HG02840 (cell line): ENCODE data around the gene PAX6.
"Not testable (repeated sequence)": the region's sequence is repeated elsewhere in the genome, so short reads cannot be mapped to it uniquely, and the experiment has no call there.

Source experiments
- ATAC-seq: cut with Tn5 transposase; IDR thresholded peaks from one replicate; pipeline ENCODE4 v1.9.1; 2021; ENCODE audit warnings: mild to moderate bottlenecking, moderate library complexity, moderate number of reproducible peaks; ENCODE audit not compliant: unreplicated experiment, low FRiP score

Gene PAX6

DNA sequence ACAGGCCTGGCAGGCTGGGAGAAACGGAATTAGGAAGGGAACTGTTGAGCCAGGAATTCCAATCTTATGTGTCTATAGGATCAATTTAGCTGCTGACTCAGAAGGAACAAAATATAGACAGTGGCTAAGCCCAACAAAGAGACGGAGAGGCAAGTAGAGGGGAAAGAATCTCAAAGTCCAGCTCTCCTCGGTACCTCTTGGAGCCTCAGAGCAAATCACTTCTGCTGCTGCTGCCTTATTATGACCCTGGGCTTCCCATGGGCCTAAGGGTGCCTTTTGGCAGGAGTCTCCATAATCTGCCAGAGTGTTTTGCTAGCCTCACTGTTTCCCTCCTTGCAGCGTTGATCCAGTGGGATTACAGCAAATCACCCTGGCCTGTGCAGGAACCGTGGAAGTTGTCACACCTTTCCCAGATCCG, 31.7 kb downstream of the PAX6 start:
- no peak for ATAC-seq

DNA sequence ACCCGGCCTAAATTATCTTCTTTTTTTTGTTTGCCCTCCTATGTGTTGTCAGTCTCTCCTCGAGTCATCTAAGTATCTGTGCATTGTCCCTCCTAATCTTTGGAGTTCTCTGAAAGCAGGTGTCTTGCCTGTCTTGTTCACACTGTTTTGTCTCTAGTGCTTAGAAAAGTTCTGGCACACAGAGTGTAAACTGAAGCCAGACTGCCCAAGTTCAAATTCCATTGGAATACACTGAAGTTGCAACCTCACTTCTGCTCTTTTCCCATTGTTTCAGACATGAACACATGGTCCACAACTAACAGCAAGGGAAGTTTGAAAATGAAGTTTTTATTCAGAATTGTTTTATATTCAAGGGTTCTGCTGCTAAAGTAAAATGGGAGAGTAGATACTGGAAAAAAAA, 38.7 kb downstream of the PAX6 start:
- no peak for ATAC-seq

DNA sequence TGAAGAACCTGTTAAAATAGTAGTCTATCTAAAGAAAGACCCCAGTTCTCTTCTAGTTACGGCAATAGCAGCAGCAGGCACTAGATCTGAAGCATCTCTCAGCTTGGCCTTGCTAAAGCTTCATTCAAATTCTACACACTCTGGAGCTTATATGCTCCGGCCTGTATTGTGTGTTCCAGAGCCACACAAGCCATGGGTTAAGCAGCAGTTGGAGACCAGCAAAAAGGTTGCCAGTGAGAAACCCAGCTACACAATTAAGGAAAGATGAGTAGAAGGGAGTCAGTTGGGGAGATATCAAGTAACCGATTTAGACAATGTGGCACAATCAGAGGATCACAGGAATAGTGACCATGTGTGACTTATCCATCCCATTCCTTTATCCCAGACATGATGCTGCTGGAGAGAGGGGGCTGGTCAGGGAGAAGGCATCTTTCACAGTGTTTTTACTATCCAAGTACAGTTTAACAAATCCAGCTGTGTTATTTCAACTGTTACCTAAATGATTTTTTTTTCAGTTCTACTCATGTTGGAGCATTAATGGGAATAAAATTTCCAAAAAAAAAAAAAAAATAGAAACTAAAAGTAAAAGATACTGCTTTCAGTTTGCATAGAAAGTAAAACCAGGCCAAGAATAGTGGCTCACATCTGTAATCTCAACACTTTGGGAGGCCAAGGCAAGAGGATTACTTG, 41.0 kb downstream of the PAX6 start:
- no peak for ATAC-seq

DNA sequence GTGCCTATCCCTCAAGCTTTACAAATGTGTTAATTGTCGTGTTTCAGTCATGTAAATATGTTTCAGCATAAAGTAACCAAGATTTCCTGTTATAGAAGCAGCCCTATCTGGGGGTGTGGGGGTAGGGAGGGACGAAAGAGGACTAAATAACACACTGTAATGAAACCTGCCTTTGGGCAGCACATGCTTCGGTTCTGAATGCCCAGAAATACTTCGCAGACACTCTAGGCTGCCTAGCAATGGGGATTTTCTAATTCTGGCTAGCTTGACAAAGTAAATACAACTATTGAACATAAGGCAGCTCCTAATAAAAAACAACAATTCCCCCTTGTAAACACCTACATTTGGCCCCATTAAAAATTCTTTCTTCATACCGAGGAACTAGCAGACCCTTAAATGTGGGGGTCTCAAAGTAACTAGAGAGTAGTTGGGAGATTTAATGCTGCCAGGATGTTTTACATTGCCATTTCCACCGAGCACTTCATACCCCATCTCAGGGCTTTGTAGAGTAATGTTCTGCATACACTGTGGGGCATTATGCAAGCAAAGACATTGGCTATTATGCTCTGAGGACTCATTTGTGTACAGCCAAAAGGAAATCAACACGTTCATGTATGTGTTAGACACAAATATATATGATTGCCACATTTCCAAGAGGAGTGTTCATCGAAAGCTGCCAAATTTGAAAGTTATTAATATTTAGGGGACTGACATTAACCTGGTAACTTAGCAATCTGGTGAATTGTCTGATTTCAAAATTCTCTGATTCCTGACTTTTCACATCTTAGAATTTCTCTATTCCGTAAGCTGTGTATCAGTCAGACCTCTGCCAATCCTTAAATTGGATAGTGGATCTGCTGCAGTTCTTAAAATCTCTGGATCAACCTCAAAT, 42.1 kb downstream of the PAX6 start:
- ATAC-seq, result no peak

DNA sequence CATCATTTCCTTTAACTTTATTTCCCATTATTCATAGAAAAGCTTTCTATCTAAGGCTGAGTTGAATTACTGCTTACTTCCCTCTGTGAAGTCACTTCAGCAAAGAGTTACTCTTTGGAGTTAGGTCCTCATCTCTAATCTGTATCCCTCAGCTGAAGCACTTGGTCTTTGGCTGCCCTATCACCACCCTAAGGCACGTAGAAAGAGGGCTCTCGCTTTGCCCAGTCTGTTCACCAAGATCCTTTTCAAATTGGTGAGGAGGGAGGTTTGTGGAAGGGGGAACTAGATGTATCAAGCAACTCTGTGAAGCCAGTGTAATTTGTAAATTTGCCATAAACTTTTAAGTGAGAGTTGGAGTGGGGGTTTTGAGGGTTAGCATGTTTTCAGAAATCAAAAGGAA, 43.4 kb downstream of the PAX6 start:
- ATAC-seq, result no peak

DNA sequence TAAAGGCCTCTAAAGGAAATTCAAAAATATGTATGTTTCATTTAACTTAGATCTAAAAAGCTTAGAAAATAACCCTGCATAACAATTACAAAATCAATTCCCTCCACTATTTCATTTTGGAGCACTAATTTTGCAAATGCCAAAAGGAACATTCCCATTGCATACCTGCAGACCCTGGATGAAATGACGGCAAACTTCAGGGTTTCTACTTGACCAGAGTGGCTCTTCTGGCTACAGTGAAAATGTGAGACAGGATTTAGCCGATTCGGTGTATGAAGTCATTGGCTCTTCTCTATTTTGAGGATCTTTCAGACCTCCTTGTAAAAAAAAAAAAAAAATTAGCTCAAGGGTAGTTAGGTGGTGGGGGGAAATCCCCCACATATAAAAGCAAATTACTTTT, 44.1 kb downstream of the PAX6 start:
- no peak for ATAC-seq

DNA sequence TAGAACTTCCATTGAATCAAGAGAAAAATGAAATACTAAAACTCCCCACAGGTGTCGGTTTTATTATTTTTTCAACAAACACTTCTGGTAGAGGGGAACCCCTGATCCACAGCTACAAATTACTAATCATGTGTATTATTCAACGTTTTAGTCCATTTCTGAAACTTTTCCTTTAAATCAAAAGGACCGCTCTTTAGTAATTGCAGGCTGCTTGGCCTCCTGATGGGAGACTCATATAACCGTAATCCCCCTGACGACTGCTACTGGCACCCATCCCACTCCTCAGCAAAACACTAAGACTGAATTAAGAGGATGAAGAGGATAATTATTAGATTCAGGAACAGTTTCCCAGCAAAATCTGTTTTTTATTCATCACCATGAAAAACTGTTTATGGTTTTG, 46.4 kb downstream of the PAX6 start:
- ATAC-seq, result no peak

DNA sequence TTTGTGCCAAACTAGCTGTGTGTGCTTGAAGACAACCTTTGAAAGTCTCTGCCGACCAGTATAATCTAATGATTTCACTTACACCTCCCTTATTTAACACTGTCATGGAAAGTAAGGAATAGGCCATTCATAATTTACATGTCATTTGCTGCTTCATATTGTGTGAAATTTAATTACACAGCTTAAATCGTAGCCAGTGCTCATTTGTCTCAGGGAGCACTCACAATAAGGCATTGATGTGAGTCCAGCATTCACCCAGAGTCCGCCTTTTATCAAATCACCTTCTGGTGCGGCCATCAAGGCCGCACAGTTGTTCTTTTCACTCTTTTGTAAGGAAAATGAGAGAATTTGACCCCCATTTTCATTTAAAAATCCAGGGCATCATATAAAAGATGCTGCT, 46.9 kb downstream of the PAX6 start:
- ATAC-seq, result no peak

DNA sequence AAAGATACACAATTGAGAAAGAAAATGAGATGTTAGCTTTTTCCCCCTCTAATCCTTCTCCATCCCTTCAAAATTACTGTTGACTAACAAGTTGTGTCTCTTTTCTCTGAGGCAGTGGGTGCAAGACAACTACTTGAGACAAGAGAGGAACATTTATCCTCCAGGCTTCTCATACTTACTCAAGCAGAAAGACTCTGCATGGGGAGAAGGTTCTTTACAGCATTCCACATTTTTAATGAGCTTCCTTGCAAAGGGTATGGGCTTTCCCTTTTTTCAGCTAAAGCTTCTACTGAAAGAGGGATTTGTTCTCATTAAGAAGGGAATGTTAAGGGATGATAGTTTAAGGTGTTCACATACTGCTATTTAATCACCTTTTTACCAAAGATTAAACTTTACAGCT, 47.8 kb downstream of the PAX6 start:
- ATAC-seq, result no peak

DNA sequence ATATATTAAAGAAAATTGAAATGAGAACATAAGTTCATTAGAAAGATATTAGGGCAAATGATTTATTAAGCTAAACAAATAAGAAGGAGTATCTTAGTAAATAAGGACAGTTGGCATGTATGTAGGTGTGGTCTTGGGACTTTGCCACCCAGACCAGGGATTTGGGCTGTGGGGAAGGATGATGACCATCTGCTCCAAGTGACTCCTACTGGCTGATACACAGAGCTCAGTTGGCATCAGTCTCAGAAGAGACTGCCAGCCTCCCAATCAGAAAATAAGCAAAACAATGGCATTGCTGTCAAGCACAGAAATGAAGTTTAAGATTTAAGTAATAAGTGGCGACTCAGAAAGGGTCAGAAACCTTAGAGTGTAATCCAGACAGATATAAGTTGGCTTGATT, 49.5 kb downstream of the PAX6 start:
- ATAC-seq, result no peak

DNA sequence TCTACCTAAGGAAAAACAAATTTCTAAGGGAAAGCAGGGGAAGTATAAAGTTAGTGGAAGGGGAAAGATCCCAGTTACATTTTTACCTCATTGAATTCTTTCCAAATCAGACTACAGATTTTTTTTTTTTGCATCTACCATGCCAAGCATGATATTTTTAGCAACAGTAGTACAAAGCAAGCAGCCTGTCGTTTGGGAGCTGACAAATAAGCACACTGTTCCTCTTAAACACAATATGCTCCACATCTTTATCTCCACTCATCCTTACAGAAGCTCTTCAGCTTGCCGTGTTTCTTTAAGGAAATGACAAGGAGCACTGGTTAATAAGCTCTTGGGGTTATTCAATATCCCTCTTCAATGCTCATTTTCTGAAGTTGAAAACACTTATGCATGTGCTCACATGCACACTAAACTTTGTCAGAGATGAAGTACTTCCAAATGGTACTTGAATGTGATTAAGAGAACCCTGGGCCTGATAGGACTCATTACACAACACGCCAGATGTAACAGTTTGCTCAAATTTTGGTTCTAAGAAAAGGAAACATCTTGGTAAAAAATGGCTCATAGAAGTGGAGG, 53.8 kb downstream of the PAX6 start:
- ATAC-seq, result no peak

DNA sequence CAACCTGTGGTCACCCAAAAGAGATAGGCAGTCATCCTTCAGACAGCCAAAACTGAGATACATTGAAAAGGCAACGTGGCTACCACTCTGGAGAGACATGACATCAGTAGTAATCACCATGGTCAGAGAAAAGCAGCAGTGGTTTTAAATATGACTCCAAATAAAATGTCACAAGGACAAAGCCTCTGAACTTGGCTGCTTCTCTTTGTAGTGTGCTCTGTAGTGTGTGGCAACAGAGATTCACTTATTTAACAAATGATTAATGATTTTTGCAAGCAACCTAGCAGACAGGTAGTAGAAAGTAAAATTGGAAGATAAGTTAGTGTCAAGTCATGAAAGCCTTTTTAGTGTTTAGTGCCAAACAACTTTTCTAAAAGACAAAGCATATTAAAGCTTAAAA, 63.5 kb downstream of the PAX6 start:
- ATAC-seq, result no peak

DNA sequence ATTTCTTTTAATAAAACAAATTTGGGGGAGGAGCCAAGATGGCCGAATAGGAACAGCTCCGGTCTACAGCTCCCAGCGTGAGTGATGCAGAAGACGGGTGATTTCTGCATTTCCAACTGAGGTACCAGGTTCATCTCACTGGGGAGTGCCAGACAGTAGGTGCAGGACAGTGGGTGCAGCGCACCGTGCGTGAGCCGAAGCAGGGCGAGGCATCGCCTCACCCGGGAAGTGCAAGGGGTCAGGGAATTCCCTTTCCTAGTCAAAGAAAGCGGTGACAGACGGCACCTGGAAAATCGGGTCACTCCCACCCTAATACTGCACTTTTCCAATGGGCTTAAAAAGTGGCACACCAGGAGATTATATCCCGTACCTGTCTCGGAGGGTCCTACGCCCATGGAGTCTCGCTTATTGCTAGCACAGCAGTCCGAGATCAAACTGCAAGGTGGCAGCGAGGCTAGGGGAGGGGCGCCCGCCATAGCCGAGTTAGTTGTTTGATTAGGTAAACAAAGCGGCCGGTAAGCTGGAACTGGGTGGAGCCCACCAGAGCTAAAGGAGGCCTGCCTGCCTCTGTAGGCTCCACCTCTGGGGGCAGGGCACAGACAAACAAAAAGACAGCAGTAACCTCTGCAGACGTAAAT, 70.3 kb downstream of the PAX6 start:
- not testable (repeated sequence) for ATAC-seq

DNA sequence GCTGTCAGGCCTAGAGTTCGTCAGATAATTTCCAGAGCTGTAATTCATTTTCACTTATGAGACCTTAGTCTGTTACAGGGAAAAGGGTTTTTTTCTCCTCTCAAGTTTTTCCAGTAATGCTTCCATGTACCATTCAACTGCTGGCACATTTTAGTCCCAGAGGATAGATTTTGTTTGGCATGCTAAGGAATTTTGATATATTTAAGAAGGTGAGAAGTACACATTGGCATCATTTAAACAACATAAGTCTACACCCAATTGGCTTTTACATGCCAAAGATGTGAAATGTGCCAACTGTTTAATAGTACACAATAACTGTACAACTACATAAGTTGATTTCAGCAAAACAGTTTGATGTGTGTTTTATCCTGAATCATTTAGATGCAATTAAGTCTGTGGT, 71.0 kb downstream of the PAX6 start:
- no peak for ATAC-seq
